ENCODE data around the gene SPAG6. TPM values are rescaled to one million over a fixed set of nuclear protein-coding genes. Genes with fewer than 3 reads are reported as not detected.

The SPAG6 gene
- total and polyA plus RNA-seq, 9 of the 15 experiments (the other 6 are each of a cell fraction or from before 2014, with no cell fraction given) = 3.5 to 23.1 (median 11.8) TPM

- TF ChIP-seq ZNF707 (CRISPR knock-in tag; conservative IDR thresholded peaks at IDR 0.05) (no peak), IRF1 (CRISPR knock-in tag; IDR thresholded peaks at IDR 0.05; ENCODE audit: borderline replicate concordance) (0 out of 2 replicates have a peak, but pooled peaks have one; percentile 54), ZNF717 (CRISPR knock-in tag; IDR thresholded peaks at IDR 0.05) (no peak)
Measured at GRCh38 chr10:22316286-22317075, 28.8 kb upstream of the SPAG6 start, which contains the start of gene COMMD3 (continued).

GRCh38 chr10:22317076-22317370 is 28.3 kb upstream of the SPAG6 start:
- peaks cover 1 to 2% of the 10 kb centered on the region in 2 experiments; a peak in 3 of 5 replicates for H3K27me3 ChIP-seq (ENCODE audit: control insufficient read depth in 2 of 2, insufficient read depth in 2 of 2, low read length in 2 of 2)
- in situ Hi-C loops (cut with MboI) = no loop called here
- H3K9ac ChIP-seq (ENCODE audit: insufficient read depth in 1 of 2, low read depth in 2 of 2, low read length in 2 of 2) = peak overlapping the region; percentile 84 to 90
- peak overlapping the region; percentile 95 for H3K27ac ChIP-seq (ENCODE audit: extremely low read depth, low read depth, low read length)
- POLR2A ChIA-PET = interaction anchor here (1.3 to 3.0 kb wide), 4 partner anchors 8 to 88 kb away, joined by 5 to 25 read pairs (median 6); no protein-coding TSS in a partner anchor
- H3K4me2 ChIP-seq (ENCODE audit: insufficient read depth, low read length) = peak overlapping the region; percentile 97
- CTCF ChIA-PET (ENCODE audit: low intra/inter-chr PET ratio) = no interaction called here
- DNase-seq (ENCODE audit: extremely low read depth in 1 of 4, low spot score in 3 of 4) = no peak
- no peaks in the 10 kb centered on the region for H3K9me3 ChIP-seq (replicated peaks; ENCODE audit: control insufficient read depth, insufficient read depth, low read depth, low read length)
- no peaks in the 10 kb centered on the region for H4K20me1 ChIP-seq (replicated peaks; ENCODE audit: control insufficient read depth, insufficient read depth, low read length)
- FAIRE-seq = no peak
- H3K9me1 ChIP-seq (ENCODE audit: control insufficient read depth, insufficient read depth, low read length) = no peaks in the 10 kb centered on the region
- H3K4me3 ChIP-seq = peak overlapping the region; percentile 77
- peak overlapping the region; percentile 83 for H2AFZ ChIP-seq (ENCODE audit: low read depth, low read length)
- intact Hi-C loops (cut with micrococcal nuclease) = loop anchor here (2.0 to 10.0 kb wide), 4 partner anchors 74 to 790 kb away; partner anchors contain the start of gene SKIDA1
- no peaks in the 10 kb centered on the region; the same call in 2 of the 3 replicates for H3K36me3 ChIP-seq (ENCODE audit: control insufficient read depth, insufficient read depth, low read length)
- H3K79me2 ChIP-seq (ENCODE audit: control insufficient read depth, insufficient read depth, low read length) = peaks cover 55% of the 10 kb centered on the region
- peaks cover 7 to 11% of the 10 kb centered on the region in 2 experiments; a peak in 3 of 5 replicates for H3K4me1 ChIP-seq (replicated peaks in 1 of 2; ENCODE audit: control insufficient read depth in 2 of 2, insufficient read depth in 2 of 2, low read length in 2 of 2)
- TSS peak; percentile 39 for BruUV-seq (replicated peaks)
- under 1% methylated on average over 9 of the region's 9 CpGs for WGBS (ENCODE audit: insufficient coverage, low coverage, missing lambda C conversion rate)
- peak; percentile 43 for ATAC-seq
- TF ChIP-seq STAT6 (CRISPR knock-in tag; IDR thresholded peaks at IDR 0.05) = no peak
- TF ChIP-seq ZNF146 (CRISPR knock-in tag; IDR thresholded peaks at IDR 0.05; ENCODE audit: unreplicated experiment) = no peak
- 0 out of 2 replicates have a peak, but pooled peaks have one; percentile 4 for TF ChIP-seq LEF1 (IDR thresholded peaks at IDR 0.05)
- no peak for TF ChIP-seq DEAF1 (CRISPR knock-in tag; IDR thresholded peaks at IDR 0.05)
- TF ChIP-seq PRDM10 (IDR thresholded peaks at IDR 0.05; ENCODE audit: partially characterized antibody) = no peak
